ENCODE results near the gene PPP1R10. TPM values are rescaled to one million over a fixed set of nuclear protein-coding genes. Genes with fewer than 3 reads are reported as not detected.

Gene PPP1R10
- total and polyA plus RNA-seq, 11 donors = 9.4 to 44.9 (median 28.1) TPM

- peaks cover 0 to 50% (median 45%) of the 10 kb centered on the region in 12 donors for H3K4me1 ChIP-seq
- peak overlapping the region; percentile 57 to 92 (median 78) for H3K4me3 ChIP-seq
- no peak for TF ChIP-seq CTCF (IDR thresholded peaks at IDR 0.05)
- TF ChIP-seq POLR2A (IDR thresholded peaks at IDR 0.05) = no peak
- H3K27me3 ChIP-seq = no peaks in the 10 kb centered on the region
- H3K9me3 ChIP-seq = no peaks in the 10 kb centered on the region
- intact Hi-C loops (cut with DNase I) = loop anchor here in 6 of 10 donors (1.0 to 5.0 kb wide), 8 partner anchors 45 to 126 kb away; partner anchors contain the start of genes TUBB (in 5 of the 6), GNL1 (in 3 of the 6), PRR3 (in 2 of the 6) and ABCF1 (in 1 of the 6)
- ATAC-seq (no peak), DNase-seq (no peak)
- whole genome bisulfite sequencing, 4 donors = 0% methylated on average over 10 of the region's 10 CpGs
- H3K36me3 ChIP-seq = peaks cover 0 to 58% (median 35%) of the 10 kb centered on the region in 9 donors
- peak overlapping the region; percentile 90 to 99 (median 96) for H3K27ac ChIP-seq
Measured at GRCh38 chr6:30615958-30616810, 859 bp downstream of the PPP1R10 start.

- H3K4me1 ChIP-seq = peaks cover 0 to 58% (median 53%) of the 10 kb centered on the region in 12 donors
- H3K27ac ChIP-seq = peak overlapping the region; percentile 90 to 99 (median 96)
- peak overlapping the region; percentile 57 to 92 (median 78) for H3K4me3 ChIP-seq
- 0 to 1% (median 0%) methylated on average over 10 of the region's 10 CpGs for WGBS, 4 donors
- intact Hi-C loops (cut with DNase I) = loop anchor here in 5 of 10 donors (1.0 to 5.0 kb wide), 5 partner anchors 57 to 127 kb away; partner anchors contain the start of genes TUBB (in 2 of the 5), DHX16 (in 1 of the 5), FLOT1 (in 1 of the 5) and GNL1 (in 1 of the 5)
- H3K36me3 ChIP-seq = peaks cover 0 to 55% (median 27%) of the 10 kb centered on the region in 9 donors
- ATAC-seq = no peak
- no peaks in the 10 kb centered on the region for H3K9me3 ChIP-seq
- TF ChIP-seq POLR2A (IDR thresholded peaks at IDR 0.05) (no peak), CTCF (IDR thresholded peaks at IDR 0.05) (no peak)
- H3K27me3 ChIP-seq = no peaks in the 10 kb centered on the region
- peak in 4 of 5 donors; percentile 36 to 48 (median 38) for DNase-seq
Measured at GRCh38 chr6:30615219-30615957, 1.7 kb downstream of the PPP1R10 start.

- WGBS, 4 donors = 0 to 1% (median 0%) methylated on average over 6 of the region's 6 CpGs
- intact Hi-C loops (cut with DNase I) = loop anchor here in 6 of 10 donors (1.0 to 5.0 kb wide), 6 partner anchors 57 to 127 kb away; partner anchors contain the start of genes GNL1 (in 2 of the 6), TUBB (in 2 of the 6), DHX16 (in 1 of the 6) and FLOT1 (in 1 of the 6)
- Histone ChIP-seq H3K9me3 (no peaks in the 10 kb centered on the region), H3K4me3 (peak overlapping the region; percentile 57 to 92 (median 78)), H3K4me1 (peaks cover 0 to 63% (median 58%) of the 10 kb centered on the region in 12 donors), H3K27ac (peak overlapping the region; percentile 90 to 99 (median 96)), H3K27me3 (no peaks in the 10 kb centered on the region), H3K36me3 (peaks cover 0 to 49% (median 21%) of the 10 kb centered on the region in 9 donors)
- TF ChIP-seq POLR2A (IDR thresholded peaks at IDR 0.05) = peak; percentile 87 to 98
- TF ChIP-seq CTCF (IDR thresholded peaks at IDR 0.05) = no peak
- peak; percentile 72 to 93 (median 91) for DNase-seq
- peak; percentile 72 to 79 (median 76) for ATAC-seq
Measured at GRCh38 chr6:30614843-30615218, 2.2 kb downstream of the PPP1R10 start.

All from heart left ventricle (tissue), 16 donors.